Ovary (tissue), 9 donors: ENCODE data around the gene ABHD12. TPM values are rescaled to one million over a fixed set of nuclear protein-coding genes. Genes with fewer than 3 reads are reported as not detected.

Experiments
- DNase-seq, 5 donors: peaks; one replicate each; pipeline ENCODE4 v3.0.0-alpha.2; 2019 to 2020
- H3K27ac ChIP-seq, 2 donors: fragments of 200-600 bp; one replicate each; pipeline versions ENCODE4 v1.5.1 to v1.8.0; 2019 to 2022
- H3K27me3 ChIP-seq: fragments of 200-600 bp; one replicate; pipeline ENCODE4 v1.8.0; 2022
- H3K36me3 ChIP-seq: fragments of 200-600 bp; sonication (generic); one replicate; pipeline ENCODE4 v1.5.1; 2019
- H3K4me1 ChIP-seq: one replicate; pipeline ENCODE4 v1.8.1; 2013; ENCODE audit warnings: mild to moderate bottlenecking, moderate library complexity; ENCODE audit not compliant: insufficient read depth
- H3K4me3 ChIP-seq: fragments of 200-600 bp; sonication (generic); one replicate; pipeline ENCODE4 v1.5.1; 2017
- H3K9me3 ChIP-seq, 2 donors: fragments of 200-600 bp in 1 of 2; sonication (generic) in 1 of 2; one replicate each; pipeline versions ENCODE4 v1.5.1 to v1.8.1; 2013 to 2019; ENCODE audit warnings: mild to moderate bottlenecking in 1 of 2, moderate library complexity in 1 of 2
- EP300 ChIP-seq: sonication (generic); formaldehyde crosslinking; IDR thresholded peaks from one replicate; pipeline ENCODE4 v1.6.1; 2017; ENCODE audit warnings: antibody characterized with exemption
- POLR2A ChIP-seq: fragments of 450-650 bp; IDR thresholded peaks from one replicate; pipeline ENCODE4 v1.6.1; 2017; ENCODE audit warnings: antibody characterized with exemption, mild to moderate bottlenecking, moderate library complexity
- WGBS, 3 donors: extraction: QIAGEN DNeasy Blood & Tissue Kit in 1 of 3; methylation state at CpG; one replicate each; pipeline versions ENCODE4 v1.1.5 to v1.1.7; 2013 to 2017; 5-methylcytosine and 5-hydroxymethylcytosine counted together
- intact Hi-C, 4 donors: fragments of 100-400 bp; cut with DNase I; formaldehyde crosslinking; loops; one replicate each; pipeline versions ENCODE4 v1.11.0 to v1.15.1; 2022 to 2023
- polyA plus RNA-seq, 2 donors: library from polyadenylated mRNA; stranded (reverse); fragments of 200-250 nt in 1 of 2; fragments of 350-450 nt in 1 of 2; fragmentation: Illumina TruSeq in 1 of 2; extraction: RNeasy Lipid Tissue Mini Kit (QIAGEN cat#74804) in 1 of 2; gene quantifications; one replicate each; pipeline ENCODE4 v1.2.3, GENCODE V29; 2013 to 2014
- total RNA-seq, 7 donors: library from RNA; depleted of rRNA in 2 of 7; stranded (reverse); fragments of >200 nt in 2 of 7; fragmentation: NEBNext Ultra II Directional in 3 of 7; extraction: Animal tissue kit (Norgen Biotek cat#: 25700) in 3 of 7; gene quantifications; one replicate each; pipeline versions ENCODE4 v1.1.0 to v1.2.4, GENCODE V29; 2016 to 2023
- TF ChIP-seq, protein P1 (sequence below), 3 donors: fragments of 450-650 bp in 2 of 3; fragments of 200-600 bp in 1 of 3; IDR thresholded peaks; one replicate each; pipeline versions ENCODE4 v1.5.1 to v1.8.0; 2016 to 2022; ENCODE audit warnings: antibody characterized with exemption in 3 of 3, mild to moderate bottlenecking in 1 of 3
- donor health status: DM: no; HTN: no; CAD: no; lungs with moderate emphysema.
- donor health status: DM: no; HTN: no; CAD: no.
- donor health status: Bipolar disorder and iron deficiency.
- donor health status: DM: yes; HTN: yes; CAD: no.
- donor health status: DM: no; HTN: no; CAD: no.
- donor health status: DM: yes; HTN: yes; CAD: no.

The ABHD12 gene
- total and polyA plus RNA-seq, 9 donors: 15.0 to 87.6 (median 37.6) TPM

DNA sequence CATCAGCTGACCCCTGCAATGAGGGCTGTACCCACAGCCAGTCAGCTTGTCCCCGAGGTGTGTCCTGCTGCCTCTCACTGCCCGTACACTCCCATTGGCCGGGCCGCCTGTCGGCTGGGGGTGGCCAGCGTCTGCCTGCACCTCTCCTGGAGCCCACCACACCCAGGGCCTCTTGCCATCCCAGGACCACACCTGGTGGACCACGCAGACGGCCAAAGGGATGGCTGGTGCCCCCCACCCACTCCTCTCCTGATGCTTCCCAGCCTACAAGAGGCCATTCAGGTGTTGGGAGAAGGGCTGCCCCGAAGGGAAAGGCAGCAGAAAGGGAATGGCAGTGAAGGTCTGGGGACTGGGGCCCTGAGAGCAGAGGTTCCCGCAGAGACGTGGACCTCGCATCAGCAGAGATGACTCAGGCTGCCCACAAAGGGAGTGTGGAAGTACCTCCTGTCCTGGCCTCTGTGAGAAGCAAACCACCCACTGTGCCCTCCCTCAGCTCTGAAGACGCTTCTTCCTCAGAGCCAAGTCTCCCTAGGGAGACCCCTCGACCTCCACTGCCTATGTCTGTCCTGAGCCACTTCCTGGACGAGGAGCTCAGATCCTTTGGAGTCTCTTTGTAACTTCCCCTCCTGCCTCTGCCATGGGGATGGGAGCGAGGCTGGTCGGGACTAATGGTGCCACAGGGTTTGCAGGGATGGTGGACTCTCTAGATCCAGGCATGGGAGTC is 81.8 kb downstream of the ABHD12 start:
- no peak overlapping the region for H3K27ac ChIP-seq
- WGBS, 3 donors: 87 to 93% (median 89%) methylated on average over 17 of the region's 17 CpGs

DNA sequence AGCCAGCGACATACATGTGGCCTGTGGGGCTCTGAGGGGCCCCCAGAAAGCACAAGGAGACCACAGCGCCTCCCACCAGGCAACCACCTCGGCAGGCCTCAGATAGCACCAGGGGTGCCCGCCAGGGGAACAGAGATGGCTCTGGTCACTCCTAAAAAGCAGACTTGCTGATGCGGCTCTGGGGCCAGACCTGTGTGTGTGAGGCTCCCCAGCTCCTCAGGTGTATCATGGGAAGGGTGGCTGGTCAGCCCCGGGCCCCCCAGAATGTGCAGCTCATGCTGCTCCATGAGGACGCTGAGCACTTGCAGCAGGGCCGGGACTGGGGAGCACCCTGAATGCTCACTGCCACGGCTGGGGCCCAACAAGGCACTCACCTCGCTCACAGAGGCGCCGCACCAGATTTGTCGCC is 82.5 kb downstream of the ABHD12 start:
- DNase-seq: peak in 2 of 5 donors; percentile 13 to 30
- Histone ChIP-seq H3K9me3 (no peaks in the 10 kb centered on the region), H3K27me3 (no peaks in the 10 kb centered on the region), H3K4me3 (no peak overlapping the region), H3K36me3 (no peaks in the 10 kb centered on the region), H3K4me1 (peaks cover 18% of the 10 kb centered on the region), H3K27ac (no peak overlapping the region)
- intact Hi-C loops: loop anchor here in 1 of 4 donors (10.0 kb wide), 1 partner anchor 63 kb away; the partner anchor contains the start of gene PYGB
- WGBS, 3 donors: 91 to 96% (median 93%) methylated on average over 13 of the region's 13 CpGs
- no peak for TF ChIP-seq EP300

More for the DNA sequence above, 81.8 kb downstream of the ABHD12 start:
- Histone ChIP-seq H3K4me1 (peaks cover 18% of the 10 kb centered on the region), H3K9me3 (no peaks in the 10 kb centered on the region), H3K36me3 (no peaks in the 10 kb centered on the region), H3K4me3 (no peak overlapping the region), H3K27me3 (no peaks in the 10 kb centered on the region)
- intact Hi-C loops: loop anchor here in 1 of 4 donors (10.0 kb wide), 1 partner anchor 64 kb away; the partner anchor contains the start of gene PYGB
- DNase-seq: peak in 2 of 5 donors; percentile 19 to 35
- TF ChIP-seq, protein P1, sequence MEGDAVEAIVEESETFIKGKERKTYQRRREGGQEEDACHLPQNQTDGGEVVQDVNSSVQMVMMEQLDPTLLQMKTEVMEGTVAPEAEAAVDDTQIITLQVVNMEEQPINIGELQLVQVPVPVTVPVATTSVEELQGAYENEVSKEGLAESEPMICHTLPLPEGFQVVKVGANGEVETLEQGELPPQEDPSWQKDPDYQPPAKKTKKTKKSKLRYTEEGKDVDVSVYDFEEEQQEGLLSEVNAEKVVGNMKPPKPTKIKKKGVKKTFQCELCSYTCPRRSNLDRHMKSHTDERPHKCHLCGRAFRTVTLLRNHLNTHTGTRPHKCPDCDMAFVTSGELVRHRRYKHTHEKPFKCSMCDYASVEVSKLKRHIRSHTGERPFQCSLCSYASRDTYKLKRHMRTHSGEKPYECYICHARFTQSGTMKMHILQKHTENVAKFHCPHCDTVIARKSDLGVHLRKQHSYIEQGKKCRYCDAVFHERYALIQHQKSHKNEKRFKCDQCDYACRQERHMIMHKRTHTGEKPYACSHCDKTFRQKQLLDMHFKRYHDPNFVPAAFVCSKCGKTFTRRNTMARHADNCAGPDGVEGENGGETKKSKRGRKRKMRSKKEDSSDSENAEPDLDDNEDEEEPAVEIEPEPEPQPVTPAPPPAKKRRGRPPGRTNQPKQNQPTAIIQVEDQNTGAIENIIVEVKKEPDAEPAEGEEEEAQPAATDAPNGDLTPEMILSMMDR (IDR thresholded peaks at IDR 0.05): no peak
- TF ChIP-seq POLR2A: no peak
- TF ChIP-seq EP300: no peak

DNA sequence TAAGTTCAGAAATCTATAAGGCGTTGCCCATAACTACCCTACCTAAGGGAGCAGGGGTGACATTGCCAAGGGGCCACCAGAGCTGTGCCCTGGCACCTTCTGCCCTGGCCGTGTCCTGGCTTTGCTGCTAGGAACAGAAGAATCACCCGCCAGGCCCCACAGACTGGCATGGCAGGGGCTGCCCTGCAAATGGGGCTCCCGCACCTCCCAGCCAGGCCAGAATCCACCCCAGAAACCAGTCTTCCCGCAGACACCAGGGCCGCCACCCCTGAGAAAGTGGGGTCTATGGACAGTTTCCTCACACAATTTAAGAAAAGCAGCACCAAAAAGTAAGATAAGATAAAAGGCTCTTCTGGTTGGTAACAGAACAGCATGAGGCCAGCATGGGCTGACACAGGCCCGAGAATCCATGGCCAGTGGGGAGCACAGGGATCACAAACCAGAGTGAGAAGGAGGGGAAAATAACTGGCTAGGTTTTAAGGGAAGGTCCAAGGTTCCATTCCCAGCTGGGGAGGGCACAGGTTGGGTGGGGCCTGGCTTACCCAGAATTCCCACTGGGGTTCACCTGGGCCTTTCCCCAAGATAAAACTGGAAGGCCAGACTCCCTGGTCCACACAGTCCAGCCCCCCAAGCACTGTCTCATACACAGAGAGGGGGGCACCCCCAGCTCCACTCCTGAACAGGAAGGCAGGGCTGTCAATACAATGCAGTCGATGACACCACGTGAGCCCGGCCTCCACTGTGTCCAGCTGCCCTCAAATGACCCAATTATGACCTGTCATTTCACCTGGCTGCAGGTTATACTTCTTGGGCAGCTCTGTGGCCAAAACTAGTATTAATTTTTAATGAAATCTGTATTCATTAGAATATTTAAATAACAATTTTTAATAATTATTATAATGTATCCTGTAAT is 83.4 kb downstream of the ABHD12 start:
- peaks cover 18% of the 10 kb centered on the region for H3K4me1 ChIP-seq
- H3K4me3 ChIP-seq: no peak overlapping the region
- intact Hi-C loops: loop anchor here in 1 of 4 donors (10.0 kb wide), 1 partner anchor 62 kb away; the partner anchor contains the start of gene PYGB
- no peaks in the 10 kb centered on the region for H3K27me3 ChIP-seq
- H3K36me3 ChIP-seq: no peaks in the 10 kb centered on the region
- TF ChIP-seq POLR2A: no peak
- H3K27ac ChIP-seq: no peak overlapping the region
- WGBS, 3 donors: 93 to 95% (median 94%) methylated on average over 10 of the region's 10 CpGs
- DNase-seq: peak in 1 of 5 donors; percentile 7
- H3K9me3 ChIP-seq: no peaks in the 10 kb centered on the region

DNA sequence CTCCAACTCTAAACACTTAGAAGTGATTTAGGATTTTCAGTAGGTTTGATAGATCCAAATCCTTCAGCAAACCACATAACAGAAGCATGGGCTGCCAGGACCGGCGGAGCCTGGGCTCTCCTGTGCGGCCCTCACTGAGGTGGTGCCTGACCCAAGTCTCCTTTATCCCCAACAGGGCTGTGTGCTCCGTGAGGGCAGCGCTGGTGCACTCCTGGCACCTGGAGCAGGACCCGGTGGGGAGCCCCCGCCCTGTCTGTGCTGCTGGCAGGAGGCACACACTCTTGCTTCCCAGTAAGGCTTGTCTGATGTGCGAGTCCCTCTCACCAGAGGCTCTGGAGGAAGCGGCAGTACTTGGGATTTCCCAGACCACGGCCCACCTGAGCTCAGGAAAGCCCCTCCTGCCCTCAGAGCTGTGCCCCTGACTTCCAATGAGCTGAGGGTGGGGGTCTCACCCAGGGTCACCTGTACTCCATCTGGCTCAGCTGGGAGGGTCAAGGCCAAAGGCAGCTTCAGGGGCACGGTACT is 86.5 kb downstream of the ABHD12 start:
- WGBS, 3 donors: 77 to 85% (median 78%) methylated on average over 11 of the region's 11 CpGs
- H3K4me3 ChIP-seq: no peak overlapping the region
- DNase-seq: no peak
- H3K27ac ChIP-seq: no peak overlapping the region
- no peaks in the 10 kb centered on the region for H3K9me3 ChIP-seq
- intact Hi-C loops: loop anchor here in 1 of 4 donors (10.0 kb wide), 1 partner anchor 59 kb away; the partner anchor contains the start of gene PYGB
- H3K4me1 ChIP-seq: no peaks in the 10 kb centered on the region
- no peaks in the 10 kb centered on the region for H3K27me3 ChIP-seq
- H3K36me3 ChIP-seq: no peaks in the 10 kb centered on the region
- TF ChIP-seq, protein P1 (IDR thresholded peaks at IDR 0.05): no peak
- TF ChIP-seq POLR2A: no peak
- no peak for TF ChIP-seq EP300
